ENCODE data around the gene CDC7.
A peak's percentile ranks its signal among the peaks of the same experiment; 100 is the strongest.
"Not testable (repeated sequence)": the region's sequence is repeated elsewhere in the genome, so short reads cannot be mapped to it uniquely, and the experiment has no call there.

CDC7 gene

DNA sequence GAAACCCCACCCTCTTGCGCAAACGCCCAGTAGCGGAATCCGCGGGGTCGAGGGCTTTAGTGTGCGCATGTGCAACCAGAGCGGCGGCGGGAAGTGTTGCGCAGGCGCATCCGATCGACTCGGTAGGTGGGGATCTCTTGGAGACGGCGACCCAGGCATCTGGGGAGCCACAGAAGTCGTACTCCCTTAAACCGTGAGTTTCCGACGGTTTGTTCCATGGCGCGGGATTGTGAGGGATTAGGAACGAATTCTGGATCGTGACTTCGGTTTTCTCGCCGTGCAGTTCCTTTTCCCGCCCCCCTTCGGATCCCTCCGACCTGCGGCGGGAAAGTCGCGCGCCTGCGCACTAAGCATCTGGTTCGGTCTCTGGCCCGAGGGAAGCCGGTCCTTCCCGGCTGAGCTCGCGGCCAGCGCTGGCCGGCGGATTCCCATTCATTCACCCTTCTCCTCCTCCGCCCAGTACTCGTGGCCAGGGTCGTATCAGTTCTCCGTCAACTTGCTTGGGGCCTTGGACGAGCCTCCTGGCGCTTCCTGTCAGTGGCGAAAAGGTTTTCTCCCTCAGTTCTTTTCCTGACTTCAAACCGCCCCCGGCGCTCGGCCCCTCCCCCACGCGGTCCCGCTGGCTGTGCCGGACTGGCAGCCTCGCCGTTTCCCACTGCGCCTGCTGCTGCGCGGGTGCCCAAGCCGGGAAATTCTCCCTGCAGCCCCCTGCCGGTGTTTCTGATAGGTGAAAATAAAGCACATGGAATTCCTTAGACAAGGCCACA is at the start of gene CDC7:
TSS of gene CDC7 (plus strand) at position 96 of the 767 bp plus-strand sequence. CDS start 866 bp downstream, outside the sequence.
- peak; percentile 43 for DNase-seq (ENCODE audit: low read depth)

DNA sequence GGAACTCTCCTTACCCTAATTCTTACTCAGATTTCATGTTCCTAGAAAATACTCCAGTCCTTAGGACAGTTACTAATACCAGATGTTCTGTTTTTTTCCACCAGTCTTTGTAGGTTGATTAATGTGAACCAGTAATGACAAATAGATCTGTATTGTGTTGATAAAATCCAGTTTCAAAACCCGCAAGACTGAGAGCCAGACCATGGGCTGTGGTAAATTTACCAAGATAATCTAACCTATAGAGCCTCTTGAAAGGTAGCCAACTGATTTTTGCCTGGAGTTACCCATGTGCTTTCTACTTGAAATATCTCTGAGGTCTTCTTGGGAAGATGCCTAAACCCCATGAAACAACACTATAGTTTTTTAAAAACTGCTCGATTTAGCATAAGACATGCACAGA is 46.5 kb upstream of the CDC7 start:
- DNase-seq (ENCODE audit: low read depth), result no peak

DNA sequence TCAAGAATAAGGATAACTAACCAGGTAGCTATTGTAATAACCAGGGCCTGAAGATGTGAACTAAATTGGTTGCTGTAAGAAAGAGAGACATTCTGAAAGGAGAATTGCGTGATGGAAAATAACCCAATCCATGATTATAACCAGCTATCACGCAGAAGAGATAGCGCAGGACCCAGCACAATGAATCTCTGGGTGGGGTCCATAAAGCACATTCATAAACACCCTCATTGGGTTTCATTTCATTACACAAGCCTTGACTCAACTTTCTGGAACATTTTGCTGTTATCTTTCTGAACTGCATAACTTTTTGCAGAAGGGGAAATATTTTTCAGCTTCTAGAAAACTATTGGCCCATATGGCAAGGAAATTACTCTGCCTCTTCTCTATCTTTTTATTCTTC is 45.3 kb upstream of the CDC7 start:
- DNase-seq (ENCODE audit: low read depth), result no peak

DNA sequence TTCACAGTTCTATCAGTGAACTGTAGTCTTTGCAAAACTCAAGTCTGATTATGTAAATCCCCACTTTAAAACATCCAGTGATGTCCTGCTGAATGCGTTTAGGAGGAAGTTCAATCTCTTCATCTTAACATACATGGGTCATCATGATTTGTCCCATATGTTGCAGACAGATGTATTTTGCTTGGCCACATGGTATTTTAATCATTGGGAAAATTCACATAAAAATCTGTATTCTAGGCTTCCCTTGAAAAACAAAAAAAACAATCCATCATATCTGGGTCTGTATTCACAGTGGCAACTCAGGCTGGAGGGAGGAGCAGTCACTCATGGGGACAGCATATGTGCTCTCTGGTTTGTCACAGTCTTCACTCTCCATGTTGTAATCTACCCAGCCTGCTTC is 44.8 kb upstream of the CDC7 start:
- no peak for DNase-seq (ENCODE audit: low read depth)

DNA sequence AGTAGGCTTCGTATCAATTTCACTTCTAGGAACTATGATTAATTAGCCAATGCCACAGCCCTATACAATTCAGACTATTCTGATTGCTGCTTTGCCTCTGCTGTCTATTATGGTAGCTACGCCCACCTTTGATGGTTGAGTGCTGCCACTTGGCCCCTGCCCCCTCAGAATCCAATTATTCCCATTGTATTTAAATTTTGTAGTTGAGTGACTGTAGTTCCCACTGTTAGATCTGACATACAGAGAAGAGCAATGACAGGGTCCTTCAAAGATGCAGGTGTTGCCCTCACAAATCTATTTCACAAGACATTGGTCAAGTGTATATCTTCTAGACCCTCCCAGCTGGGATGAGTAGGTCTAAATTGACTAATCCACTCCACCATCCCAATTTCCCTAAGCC is 35.3 kb upstream of the CDC7 start:
- DNase-seq (ENCODE audit: low read depth), result not testable (repeated sequence)

DNA sequence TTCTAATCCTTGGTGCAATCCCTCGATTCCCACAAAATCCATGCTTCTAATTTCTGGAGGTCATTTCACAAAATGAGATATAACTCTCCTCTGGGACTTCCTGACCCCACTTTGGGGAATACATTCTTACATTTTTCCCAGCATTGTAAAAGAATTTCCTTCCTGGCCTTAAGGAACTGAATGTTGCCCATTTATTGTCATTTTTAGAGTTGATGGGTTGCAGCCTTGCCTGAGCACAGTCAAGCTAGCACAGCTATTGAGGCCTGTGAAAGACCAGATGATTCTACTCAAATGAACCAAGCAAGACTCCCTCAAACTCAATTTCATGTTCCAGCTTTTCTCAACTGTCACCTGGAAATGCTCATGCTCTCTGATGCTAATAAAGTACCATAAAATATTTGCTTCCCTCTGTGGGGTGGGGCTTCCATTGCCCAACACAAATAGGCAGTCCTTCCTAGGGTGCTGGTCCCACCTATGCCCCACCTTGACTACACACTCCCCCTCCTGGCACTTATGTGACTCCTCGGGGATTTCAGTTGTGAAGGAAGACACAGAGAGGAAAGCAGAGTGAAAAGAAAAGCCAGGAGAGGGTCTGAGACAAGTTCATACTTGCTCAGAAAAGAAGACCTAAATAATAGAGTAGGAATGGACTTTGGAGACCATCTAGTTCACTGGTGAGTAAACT is 24.0 kb upstream of the CDC7 start:
- DNase-seq (ENCODE audit: low read depth), result no peak

DNA sequence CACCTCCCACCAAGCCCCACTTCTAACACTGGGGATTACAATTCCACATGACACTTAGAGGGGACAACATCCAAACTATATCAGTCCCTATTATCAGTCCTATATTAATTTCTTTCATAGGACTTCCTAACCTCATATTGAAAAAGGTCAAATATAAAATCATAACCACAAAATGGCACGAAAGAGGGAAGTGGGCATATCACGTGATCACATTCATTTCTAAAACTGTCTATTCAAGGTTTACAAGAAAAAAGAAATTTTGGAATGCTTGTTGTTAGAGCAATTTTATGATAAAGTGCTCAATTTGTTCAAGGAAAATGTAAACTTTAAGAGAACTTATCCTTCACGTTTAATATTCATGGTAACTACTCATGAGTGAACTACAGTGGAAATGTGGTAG is 13.2 kb upstream of the CDC7 start:
- no peak for DNase-seq (ENCODE audit: low read depth)

DNA sequence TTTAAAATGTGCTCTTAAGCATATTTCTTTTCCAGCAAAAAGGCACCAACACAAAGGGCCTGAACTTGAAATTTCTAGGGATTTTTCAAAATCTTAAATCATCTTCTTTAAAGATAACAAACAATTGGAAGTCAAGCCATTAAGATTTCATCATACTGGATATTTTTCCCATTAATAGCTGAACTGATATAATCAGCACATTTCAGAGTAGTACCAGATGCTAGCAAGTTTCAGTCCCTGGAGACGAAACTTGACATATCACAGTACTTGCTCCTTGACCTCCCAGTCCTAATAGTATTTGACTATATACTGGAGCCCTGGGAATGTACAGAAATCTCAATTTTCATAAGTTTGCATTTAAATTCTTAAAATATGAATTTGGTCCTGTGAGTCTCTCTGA is 10.2 kb upstream of the CDC7 start:
- no peak for DNase-seq (ENCODE audit: low read depth)

DNA sequence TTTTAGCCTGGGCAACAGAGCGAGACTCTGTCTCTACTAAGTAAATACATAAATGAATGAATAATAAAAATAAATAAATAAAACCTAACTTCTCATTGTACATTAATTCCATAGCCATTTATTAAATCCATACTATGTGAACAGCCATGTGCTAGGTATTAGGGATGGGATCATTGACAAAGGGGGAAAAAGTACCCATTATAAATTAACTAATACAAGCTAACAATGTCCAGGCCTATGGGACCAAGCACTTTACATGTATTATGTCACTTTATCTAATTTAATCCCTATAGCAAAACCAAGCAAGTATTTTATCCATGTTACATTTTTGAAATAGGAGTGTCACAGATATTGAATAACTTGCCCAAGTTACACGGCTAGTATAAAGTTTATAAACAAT is 2.6 kb upstream of the CDC7 start:
- DNase-seq (ENCODE audit: low read depth), result no peak

DNA sequence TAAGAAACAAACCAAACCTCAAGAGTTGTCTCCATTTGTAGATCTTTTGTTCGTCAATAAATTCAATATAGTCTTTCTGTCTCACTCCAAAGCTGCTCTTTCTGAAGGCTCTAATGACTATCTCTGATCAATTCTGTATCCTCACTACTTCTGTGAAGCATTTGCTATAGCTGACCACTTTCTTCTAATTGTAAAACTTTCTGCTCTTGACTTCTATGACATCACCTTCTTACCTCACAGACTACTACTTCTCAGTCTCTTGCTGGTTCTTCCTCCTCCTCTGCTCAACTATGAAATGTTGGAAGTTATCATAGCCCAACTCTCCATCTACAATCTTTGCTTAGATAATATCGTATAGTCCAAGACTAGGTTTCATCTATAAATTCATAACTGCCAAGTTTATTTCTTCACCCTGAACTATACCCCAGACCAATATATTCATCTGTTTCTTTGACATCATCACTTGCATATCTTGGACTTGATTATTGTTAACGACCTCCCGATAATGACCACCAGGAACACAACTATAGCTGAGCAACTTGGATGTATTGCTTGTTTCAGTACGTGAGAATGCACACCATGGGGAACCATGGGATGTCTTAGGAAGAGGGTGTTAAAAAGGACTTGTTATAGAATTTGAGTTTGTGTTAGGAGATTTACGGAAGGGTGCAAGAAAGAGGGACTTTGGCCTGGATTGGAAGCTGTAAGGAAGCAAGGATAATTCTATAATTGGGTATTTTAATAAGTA is 2.0 kb upstream of the CDC7 start:
- no peak for DNase-seq (ENCODE audit: low read depth)

DNA sequence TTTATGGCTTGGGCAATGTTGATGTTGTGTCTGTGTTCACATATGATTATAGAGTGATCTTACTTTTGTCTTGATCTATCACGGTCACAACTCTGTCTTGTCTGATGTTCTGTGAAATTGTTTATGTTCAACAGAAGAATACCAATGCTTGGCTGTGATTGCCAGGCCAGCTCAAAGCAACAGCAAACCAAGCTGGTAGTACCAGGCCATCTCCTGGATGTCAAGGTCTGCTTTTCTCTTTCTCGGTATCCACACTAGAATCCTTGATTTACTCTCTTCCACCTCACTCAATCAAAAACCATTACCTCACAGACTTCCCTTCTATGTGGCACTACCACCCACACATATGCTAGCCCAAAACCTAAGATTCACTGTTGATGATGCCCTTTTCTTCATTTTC is 1.3 kb upstream of the CDC7 start:
- no peak for DNase-seq (ENCODE audit: low read depth)

DNA sequence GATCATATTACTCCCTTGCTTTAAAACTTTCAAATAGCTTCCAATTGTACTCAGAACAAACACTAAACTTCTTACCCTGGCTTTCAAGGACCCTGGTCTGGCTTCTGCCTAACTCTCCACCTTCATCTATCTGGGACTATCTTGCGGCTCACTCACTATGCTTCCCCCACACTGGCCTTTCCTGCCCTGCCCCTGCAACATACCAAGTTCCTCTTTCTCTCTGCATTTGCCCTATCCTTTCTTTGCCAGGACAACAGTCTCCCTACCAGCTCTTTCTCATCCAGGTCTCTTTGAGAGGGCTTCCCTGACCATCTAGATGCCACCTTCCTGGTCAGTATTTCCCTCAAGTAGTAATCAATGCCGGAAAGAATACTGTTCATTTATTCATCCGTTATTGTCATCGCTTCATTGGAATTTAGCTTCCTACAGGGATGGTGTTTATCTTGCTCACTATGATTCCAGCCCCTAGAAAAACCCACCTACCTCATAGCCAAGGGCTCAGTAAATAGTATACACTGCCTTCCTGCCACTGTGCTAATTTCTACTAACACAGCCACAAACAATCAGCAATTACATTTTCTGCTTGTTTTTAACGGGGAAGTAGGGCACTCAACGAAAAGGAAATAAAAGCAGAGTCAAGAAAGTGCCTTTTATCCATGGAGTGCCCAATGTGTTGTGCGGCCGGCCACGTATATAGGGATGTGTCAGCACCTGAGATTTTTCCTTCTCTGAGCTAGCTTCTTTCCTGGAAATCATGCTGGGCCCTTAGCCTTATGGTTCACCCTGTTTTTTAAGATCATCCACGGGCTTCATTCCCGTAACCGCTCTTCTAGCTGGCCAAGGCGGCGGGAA is 521 bp upstream of the CDC7 start:
- no peak for DNase-seq (ENCODE audit: low read depth)

DNA sequence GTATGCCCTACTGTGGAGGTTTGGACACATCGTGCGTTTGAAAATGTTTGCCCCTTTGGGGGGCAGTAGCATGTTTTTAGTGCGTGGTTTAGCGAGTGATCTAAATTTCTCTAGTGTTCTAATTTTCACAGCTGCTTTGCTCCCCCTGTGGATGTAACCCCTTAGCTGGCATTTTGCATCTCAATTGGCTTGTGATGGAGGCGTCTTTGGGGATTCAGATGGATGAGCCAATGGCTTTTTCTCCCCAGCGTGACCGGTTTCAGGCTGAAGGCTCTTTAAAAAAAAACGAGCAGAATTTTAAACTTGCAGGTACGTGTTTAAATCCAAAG is 836 bp downstream of the CDC7 start:
- no peak for DNase-seq (ENCODE audit: low read depth)

DNA sequence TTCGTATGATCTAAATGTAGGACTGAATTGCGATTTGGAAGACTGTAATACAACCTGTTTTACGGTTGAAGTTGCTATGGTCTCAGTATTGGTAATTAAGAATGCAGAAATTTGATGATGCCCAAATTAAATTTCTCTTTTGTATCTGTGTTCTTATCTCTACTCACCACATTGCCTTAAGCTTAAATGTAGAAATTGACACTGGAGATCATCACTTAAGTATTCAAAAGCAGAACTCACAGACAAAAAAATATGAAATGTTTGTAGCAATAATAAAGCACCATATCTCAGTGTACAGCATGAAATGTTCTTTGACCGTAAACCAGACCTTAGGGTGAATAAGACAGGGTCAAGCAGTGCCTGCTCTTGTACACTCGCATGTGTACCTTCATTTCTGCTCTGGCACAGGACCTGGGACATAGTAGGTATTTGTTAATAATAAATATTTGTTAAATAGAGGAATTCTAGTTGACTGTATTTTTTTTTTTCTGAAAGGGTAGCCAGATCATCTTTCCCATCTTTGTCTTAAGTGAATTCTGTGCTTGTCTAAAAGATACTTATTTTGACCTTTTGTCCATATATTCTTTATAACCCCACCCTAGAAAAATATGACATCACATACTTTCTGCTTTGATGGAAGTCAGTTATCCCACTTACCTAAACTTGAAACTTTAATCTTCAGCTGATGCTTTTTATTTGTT is 1.5 kb downstream of the CDC7 start:
- DNase-seq (ENCODE audit: low read depth), result no peak

DNA sequence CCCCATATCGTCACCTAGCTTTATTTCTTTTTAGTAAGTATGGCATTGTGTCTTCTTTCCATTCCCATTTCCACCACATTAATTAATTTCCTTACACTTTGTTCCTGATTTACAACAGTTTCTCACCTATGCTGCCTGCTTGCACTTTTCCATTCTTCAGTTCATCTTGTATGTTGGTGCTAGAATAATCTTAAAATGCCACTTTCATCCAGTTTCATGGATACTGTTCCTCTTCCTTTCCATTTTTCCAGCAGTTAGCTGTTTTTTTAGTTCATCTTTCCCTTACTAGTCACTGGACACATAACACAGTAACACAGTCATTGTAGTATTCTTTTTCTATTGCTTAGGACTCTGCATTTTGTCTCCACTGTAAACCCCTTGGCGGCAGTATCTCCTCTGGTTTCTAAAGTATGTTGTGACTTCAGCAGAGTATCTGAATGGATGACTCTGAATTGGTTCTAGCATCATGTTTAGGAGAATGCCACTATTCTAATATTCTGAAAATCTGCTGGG is 2.1 kb downstream of the CDC7 start:
- DNase-seq (ENCODE audit: low read depth), result no peak

DNA sequence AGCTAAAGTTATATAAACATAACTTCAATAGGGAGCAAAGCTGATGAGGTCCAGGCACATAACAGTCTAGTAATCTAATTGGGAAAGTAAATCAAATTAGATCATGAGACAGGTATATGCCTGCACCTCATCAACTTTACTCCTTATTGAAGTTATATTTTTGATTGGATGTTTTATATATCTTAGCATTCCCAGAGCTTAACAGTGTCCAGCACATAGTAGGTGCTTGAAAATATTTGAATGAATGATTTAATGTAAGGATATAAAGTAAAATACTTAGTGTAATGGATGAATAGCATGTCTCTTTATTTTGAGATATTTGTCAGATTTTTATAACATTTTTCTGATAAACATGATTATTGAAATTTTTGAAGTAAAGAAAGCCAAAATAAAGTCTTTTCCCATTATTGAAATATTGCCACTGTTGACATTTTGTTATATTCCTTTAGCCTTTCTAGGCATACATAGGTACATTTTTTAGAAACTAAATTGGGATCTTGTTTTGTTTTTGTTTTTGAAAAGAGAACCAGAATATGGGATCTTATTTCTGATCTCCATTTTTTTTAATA is 2.8 kb downstream of the CDC7 start:
- no peak for DNase-seq (ENCODE audit: low read depth)

DNA sequence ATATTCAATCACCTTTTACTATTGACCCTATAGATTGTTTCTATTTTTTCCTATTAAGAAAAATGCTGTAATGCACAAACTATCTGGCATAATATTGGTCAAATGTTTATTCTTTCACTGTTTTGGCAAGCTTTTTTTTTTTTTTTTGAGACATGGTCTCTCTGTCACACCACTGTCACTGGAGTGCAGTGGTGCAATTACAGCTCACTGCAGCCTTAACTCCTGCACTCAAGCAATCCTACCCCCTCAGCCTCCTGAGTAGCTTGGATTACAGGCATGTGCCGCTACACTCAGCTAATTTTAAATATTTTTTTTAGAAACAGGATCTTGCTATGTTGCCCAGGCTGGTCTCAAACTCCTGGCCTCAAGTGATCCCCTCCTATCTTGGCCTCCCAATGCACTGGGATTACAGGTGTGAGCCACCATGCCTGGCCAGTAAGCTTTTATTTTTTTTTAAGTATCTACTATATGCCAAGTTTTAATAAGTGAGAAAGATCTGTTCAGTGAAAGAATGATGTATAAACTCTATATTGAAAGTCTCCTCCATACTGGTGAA is 3.4 kb downstream of the CDC7 start:
- DNase-seq (ENCODE audit: low read depth), result no peak

DNA sequence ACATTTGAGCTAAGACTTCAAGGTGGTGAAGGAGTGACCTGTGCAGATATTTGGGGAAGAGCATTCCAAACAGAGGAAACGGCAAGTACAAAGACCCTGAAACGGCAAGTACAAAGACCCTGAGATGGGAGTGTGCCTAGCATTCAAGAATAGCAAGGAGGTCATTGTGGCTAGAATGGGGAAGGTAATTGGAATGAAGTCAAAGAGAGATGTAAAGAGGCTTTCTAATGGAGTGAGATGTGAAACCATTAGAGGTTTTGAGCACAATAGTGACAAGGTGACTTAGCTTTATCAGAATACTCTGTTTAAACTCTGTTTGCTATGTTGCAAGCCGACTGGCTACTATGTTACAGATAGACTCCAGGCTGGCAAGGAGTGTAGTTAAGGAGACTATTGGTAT is 4.4 kb downstream of the CDC7 start:
- DNase-seq (ENCODE audit: low read depth), result no peak

DNA sequence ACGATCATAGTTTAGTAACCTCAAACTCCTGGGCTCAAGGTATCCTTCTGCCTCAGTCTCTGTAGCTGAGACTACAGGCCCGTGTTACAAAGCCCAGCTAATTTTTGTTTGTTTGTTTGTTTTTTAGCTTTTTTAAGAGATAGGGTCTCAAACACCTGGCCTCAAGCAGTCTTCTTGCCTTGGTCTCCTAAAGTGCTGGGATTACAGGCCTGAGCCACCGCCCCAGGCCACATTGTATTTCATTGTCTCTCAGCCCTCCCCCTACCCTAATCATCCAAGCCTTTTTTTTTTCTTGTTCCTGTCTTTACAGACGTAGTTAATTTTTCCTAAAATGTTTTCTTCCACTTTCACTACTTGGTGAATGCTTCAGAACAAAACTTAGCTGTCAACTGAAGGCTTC is 5.4 kb downstream of the CDC7 start:
- no peak for DNase-seq (ENCODE audit: low read depth)

DNA sequence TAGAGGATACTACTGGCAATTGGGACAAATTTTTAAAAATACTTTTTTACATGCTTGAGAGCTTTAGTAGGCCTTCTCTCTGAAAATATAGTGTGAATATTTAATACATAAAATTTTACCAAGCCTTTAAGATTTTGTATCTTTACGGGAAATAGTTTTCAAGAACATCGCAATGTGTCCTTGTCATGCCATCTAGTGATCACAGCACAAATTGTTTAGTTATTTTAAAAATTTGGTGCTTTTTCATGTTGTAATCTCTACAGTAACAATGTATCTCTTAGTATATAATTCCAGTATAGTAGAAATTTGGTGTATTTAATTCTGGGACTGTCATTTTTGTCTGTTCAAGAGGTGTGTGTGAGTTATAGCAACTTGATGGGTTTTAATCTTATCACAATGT is 6.7 kb downstream of the CDC7 start:
- DNase-seq (ENCODE audit: low read depth), result no peak

DNA sequence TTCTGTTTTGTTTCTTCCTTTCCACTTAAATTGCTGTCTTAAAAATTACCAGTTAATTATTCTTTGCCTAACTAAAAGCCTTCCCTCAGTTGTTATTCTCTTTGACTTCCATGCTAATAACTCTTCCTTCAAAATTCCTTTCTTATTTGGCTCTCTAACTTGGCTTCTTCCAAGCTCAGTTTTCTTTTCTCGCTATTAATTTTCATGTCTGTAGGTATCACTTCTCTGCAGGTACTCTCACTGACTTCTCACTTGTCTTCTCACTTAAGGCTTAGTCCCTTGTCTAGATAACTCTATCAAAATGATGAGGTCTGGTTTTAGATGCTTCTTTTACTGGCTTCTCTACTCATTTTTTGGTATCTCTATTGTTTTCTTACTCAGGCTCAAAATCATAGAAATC is 10.1 kb downstream of the CDC7 start:
- DNase-seq (ENCODE audit: low read depth), result no peak

Measured in GM04503 (cell line).